ENCODE data around the gene DLGAP4.

DNA sequence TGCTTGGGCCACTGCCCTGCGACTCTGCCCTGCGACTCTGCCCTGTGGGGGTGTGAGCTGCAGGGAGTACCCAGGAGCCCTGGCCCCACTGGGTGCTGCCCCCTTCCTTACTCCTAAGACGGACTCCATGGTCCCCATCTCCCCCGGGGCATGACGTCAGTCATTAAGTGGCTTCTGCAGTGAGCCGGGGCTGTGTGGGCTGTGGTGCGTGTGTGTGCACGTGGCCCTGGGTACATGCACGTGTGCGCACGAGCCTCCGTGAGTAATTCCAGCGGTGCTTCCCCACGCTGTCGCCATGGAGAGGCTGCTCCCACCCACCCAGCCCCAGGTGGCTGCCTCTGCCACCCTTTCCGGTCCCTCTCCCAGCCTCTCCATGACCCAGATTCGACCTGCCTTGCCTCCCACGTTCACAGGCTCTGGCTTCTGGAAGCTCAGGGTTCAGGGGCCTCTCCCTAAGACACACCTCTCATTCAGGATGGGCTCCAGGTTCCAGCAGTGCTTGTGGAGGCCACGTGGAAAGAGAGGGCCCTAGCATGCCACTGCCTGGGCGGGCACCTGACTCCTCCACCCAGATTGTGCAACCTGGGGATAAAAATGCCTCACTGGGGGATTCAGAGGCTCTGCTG is 88.3 kb downstream of the DLGAP4 start:
- TF ChIP-seq SUZ12 (IDR thresholded peaks at IDR 0.05): no peak
- no peak for TF ChIP-seq LEF1 (IDR thresholded peaks at IDR 0.05; ENCODE audit: borderline replicate concordance)
- TF ChIP-seq FOXA1 (IDR thresholded peaks at IDR 0.05): no peak
- no peak for TF ChIP-seq SP1 (IDR thresholded peaks at IDR 0.05)
- TF ChIP-seq FOXM1 (IDR thresholded peaks at IDR 0.05; ENCODE audit: borderline replicate concordance): no peak
- TF ChIP-seq TARDBP (IDR thresholded peaks at IDR 0.05): no peak
- no peak for TF ChIP-seq BHLHE40 (IDR thresholded peaks at IDR 0.05; ENCODE audit: borderline replicate concordance)
- TF ChIP-seq CTBP1 (IDR thresholded peaks at IDR 0.05; ENCODE audit: borderline replicate concordance): no peak
